D341Med (cell line): ENCODE results near the gene APBB2.
"Not testable (repeated sequence)": the region's sequence is repeated elsewhere in the genome, so short reads cannot be mapped to it uniquely, and the experiment has no call there.

Experiments used
- DNase-seq: peaks from one replicate; pipeline ENCODE4 v3.0.0; 2012; ENCODE audit warnings: low spot score

The APBB2 gene

DNA sequence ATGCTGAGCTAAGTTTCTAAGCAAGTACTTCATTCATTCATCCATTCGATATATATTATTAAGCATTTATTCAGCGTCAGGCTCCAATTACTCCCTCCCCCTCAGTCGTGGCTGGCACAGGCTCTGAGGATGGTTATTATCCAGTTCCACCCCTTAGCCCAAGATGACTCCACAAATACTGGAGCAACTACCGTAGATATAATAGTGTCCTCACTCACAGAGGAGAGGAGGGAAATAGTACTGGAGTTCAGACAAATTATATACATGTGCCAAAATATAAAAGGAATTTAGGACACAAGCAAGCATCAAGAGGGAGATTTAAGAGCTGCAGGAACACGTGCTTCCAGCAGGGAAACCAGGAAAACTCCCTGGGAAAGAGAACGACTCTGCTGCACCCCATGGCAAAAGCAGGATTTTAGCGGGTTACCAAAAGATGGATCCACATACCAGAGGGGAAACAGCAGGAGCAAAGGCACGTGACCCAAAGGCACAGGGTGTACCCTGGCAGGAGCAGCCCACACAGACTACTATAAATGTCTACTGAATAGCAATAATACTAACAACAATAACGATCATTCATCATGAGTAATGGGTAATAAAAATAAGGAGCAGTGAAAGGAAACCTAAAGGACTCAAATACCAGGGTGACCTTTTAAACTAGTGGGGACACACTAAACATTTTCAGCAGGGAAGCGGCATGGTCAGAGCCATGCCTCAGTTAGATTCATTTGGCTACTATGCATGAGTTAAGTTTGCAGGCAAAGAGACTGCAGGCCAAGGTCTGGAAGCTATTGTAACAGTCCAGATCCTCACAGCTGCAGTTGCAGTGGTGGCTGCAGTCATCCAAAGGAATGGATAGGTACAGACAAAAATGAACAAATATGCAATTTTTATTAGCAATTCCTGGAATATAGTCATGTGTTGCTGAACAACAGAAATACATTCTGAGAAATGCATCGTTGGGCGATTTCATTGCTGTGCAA lies 153.7 kb downstream of the APBB2 start:
- DNase-seq, result no peak

DNA sequence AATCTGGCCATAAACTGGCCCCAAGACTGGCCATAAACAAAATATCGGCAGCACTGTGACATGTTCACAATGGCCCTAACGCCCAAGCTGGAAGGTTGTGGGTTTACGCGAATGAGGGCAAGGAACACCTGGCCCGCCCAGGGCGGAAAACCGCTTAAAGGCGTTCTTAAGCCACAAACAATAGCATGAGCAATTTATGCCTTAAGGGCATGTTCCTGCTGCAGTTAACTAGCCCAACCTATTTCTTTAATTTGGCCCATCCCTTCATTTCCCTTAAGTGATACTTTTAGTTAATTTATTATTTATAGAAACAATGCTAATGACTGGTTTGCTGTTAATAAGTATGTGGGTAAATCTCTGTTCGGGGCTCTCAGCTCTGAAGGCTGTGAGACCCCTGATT lies 154.9 kb downstream of the APBB2 start:
- not testable (repeated sequence) for DNase-seq

DNA sequence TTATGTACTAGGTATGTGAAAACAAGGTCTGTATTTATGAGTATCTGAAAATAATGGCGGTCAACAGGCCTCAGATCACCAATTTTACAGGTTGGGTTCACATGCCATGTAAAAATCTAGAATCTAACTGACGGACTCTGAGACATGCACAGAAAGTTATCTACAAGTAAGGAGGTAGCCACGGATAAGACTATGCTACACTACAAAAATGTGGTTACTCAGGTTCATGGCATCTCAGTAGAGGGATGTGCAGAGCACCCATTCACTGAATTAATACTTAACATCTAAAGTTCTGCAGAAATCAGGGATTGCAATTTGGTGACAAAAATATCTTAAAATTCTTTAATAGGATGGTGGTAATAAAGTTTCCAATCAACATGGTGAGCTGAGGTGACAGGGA lies 155.9 kb downstream of the APBB2 start:
- DNase-seq, result no peak

DNA sequence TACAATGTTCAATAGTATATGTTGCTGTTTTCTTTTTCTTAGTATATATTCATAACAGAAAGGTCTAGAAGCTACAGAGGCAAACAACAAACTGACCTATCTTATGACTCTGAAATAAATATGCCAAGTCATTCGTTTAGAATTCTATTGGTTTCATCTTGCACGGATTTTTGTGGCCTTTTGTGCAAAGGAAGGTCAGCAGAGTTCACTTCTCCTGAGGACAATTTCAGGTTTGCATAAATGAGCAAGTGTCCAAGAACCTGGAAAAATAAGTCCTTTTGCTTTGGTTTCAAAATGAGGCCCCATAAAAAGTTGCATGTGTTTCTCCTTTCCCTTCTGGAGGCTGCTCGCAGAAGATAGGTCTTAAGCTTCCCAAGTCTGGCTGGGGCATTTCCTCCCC lies 156.9 kb downstream of the APBB2 start:
- no peak for DNase-seq

DNA sequence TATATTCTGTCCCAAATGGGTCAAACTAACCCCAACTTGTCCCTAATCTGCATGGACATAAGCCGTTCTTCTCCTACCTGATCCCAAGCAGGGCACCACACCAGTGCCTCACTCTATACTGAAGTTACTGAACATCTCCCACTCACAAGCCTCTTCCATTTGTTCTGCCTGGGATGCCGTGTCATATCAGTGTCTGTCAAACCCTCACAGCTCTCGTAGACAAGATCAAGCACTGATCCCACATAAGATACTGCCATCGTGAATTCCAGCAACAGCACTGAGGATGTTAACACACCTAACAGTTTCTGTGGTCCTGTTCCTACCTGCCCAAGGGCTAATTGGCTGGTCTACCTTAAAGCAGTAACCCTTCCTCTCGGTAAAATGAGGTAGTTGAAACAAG lies 162.1 kb downstream of the APBB2 start:
- no peak for DNase-seq

DNA sequence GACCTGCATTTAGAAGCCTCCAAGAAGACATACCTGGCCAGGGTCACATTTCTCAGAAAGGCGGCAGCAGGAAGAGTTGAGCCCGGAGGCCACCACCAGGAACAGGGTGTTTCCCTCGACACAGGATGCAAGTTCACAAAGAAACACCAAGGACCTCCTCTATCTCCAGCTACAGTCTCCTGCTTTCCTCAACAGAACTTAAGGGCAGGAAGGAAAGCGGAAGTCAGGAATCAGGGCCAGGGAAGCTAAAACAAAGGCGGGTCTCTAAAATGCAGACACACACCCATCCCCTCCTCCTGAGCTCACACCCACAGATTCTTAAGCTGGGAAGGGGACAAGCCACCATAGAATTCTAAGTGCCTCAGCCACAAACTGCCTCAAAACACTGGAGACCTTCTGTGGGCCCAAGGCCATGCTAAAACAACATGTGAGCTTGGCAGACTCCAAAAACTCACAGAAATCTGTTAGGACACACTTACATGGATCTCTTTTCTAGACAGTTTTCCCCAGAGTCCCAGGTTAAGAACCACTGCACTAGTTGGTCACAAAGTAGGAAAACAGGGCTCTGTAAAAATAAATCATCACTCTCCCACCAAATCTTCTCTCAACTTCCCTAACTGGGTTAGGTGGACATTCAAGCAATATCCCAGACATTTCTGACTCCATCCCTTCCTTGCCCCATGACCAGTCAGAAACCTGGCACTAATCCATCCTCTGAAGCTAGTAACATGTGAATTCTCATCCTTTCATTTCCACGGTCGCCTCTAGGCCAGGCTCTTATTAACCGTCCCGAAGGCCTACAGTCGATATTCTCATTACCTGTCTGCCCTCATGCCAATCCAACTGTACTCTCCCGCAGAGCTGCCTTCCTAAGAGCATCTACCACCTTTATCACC lies 163.2 kb downstream of the APBB2 start:
- DNase-seq, result no peak

DNA sequence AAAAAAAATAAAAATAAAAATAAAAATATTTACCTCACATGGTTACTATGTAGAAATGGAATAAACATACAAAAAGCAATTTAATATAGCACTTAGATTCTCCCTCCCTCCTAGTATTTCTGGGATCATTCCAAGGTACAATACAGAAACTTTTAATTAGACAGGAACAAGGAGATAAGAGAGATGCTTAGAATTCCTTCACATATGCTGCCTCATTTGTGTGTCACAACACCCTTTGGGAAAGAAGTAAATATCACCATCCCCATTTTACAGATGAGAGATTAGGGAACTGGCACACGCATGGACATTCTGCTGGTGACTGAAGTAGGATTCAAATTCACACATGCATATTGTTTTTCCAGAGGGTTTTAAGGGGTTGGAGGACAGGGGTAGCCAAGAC lies 164.2 kb downstream of the APBB2 start:
- DNase-seq, result no peak

DNA sequence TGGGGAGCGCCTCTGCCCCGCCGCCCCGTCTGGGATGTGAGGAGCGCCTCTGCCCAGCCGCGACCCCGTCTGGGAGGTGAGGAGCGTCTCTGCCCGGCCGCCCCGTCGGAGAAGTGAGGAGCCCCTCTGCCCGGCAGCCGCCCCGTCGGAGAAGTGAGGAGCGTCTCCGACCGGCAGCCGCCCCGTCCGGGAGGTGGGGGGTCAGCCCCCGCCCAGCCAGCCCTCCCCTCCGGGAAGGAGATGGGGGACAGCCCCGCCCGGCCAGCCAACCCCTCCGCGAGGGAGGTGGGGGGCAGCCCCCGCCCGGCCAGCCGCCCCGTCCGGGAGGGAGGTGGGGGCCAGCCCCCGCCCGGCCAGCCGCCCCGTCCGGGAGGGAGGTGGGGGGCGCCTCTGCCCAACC lies 165.2 kb downstream of the APBB2 start:
- DNase-seq, result not testable (repeated sequence)

DNA sequence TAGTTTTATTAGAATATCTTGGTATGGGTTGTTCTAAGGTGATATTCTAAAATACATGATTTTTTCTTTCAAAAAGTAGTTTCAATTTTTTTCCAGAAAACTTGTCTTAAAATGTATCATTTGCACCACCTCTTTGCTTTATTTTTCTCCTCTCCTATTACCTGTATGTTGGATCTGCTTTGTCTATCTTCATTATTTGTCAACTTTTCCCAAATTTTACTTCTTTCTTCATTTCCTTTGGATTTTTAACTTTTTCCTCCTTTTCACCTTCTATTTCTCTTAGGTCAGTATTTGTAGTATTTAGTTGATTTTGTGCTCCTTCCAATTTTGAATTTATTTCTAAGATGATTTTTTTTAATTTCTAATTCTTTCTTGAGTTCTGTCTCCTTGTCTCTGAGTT lies 169.6 kb downstream of the APBB2 start:
- DNase-seq, result no peak

DNA sequence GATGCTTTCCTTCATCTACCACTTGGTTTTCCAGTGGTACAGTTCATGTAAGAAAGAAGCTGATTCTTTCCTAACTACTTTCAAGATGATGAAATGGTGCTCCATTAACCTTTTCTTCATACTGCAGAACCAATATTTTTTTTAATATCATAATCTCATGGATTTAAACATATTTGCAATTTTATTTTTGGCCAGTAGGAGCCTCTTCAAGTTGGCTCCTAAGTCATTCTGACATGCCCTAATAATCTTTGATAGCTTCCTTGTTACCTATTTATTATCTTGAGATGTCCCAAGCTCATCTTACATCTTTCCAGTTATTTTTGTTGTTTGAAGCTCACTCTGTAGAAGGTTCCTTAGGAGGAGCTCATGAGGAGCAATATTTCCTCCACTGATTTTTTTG lies 170.2 kb downstream of the APBB2 start:
- no peak for DNase-seq

DNA sequence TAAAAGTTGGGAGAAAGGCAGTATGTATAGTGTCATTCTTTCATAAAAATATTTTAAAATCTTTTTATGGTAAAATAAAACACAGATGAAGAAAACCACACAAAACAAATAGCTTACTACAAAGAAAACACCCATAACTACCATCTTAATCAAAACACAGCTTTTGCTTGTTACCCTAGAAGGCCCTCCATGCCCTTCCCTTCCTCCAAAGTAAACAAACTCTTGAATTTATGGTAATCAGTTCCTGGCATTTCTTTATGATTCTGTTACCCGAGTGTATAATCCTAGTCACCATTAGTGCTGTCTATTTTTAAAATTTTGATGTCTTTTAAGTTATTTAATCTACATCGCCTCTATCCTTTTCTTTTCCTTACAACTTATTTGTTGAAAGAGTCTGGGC lies 170.9 kb downstream of the APBB2 start:
- DNase-seq, result no peak

DNA sequence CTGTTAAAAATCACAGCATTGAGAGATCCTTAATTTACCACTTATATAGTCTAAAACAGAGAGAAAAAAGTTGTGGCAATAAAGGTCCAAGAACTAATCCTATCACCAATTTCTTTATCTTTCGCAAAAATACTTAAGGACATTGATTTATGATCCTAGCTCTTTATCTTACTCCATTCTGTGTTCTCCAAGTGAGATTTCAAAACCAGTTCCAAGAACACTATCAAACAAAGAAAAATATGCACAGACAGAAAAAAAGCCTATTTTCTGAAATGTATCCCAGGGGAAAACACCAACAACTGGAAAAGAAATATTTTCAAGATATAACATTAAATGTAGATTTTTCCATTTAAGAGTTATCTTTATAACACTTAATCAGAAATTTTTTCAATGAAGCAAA lies 172.8 kb downstream of the APBB2 start:
- no peak for DNase-seq

DNA sequence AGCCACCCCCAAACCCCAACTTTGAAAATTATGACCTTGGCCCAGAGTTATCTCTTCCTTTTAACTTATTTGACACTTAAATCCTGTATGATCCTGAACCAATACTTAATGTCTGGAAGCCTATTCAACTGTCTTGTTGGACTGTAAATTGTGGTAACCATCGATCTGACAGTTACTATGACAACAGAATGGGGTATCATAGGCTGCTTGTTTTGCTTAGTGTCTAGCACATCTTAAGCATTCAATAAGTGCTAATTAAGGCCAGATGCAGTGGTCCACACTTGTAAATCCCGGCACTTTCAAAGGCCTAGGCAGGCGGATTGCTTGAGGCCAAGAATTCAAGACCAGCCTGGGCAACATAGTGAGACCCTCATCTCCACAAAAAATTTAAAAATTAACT lies 175.0 kb downstream of the APBB2 start:
- no peak for DNase-seq

DNA sequence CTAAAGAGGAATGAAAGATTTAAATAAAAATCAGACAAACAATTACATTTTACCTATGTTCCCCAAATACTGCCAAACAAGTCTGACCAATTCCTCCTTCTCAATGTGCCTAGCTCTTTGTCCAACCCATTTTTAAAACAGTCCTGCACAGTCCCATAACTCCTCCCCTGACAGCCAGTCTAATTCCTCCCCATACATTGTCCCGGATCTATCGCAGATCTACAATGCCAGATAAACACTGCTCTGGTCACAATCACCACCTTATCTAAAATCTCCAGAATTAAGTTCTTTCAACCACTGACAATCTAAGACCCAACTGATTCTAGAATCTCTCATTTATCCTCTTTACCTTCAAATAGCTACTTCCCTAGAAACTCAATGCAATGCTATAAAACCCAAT lies 176.0 kb downstream of the APBB2 start:
- DNase-seq, result no peak

DNA sequence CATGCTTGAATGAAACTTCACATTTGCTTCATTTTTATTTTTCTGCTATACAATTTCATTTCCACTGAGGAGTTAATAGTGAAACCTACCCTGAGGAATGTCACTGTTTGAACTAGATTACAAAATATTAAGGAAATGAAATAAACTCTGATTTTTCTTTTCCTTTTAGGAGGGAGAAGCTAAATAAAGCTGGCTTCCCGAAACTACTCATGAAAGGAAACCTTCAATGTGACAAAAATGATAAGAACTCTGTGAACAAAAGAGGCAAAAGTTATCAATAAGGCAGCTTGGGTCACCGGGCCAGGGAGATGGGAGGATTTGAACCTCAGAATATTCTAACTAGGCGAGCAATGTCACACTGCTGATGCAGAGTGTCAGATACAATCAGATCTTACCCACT lies 185.2 kb downstream of the APBB2 start:
- no peak for DNase-seq

DNA sequence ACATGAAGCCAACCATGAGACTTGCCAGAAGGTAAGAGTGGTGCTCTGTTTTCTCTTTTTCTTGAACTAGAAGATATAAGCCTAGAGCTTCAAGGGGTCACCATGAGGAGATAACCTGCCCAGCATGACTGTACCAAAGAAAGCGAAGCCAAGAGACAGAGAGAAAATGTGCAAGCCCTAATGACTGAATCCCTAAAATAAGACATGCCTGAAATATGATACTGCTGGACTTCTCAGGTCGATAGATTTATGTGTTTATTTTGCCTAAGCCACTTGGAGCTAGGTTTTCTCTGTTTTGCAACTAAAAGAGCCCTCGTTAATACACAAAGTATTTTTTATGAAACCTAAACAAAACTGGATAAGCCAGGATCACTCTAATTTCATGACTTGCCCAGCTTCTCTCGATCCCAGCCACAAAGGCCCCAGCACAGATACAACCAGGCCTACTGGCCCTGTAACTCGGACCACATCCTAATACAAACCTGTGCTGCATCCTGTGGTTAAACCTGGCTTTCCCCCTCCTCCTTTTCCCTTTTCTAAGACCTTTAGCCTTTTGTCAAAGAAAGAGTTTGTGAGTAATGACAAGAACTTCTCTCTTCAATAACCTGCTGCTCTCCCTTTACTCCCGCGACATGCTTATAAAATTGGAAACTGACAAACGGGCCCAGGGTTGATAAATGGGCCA lies 185.8 kb downstream of the APBB2 start:
- no peak for DNase-seq

DNA sequence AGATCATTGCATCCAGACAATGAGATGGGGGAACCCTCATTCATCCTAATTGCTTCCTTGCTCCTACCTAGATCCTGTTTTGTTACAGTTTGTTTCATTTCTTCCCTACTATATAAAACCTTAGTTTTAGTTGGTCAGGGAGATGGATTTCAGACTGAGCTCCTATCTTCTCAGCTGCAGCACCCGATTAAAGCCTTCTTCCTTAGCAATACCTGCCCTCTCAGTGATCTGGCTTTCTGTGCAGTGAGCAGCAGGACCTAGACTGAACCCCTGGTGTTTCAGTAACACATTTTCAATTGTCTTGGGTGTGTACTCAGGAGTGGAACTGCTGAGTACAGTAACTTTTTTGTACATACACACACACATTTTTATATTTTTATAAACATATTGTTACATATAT lies 187.4 kb downstream of the APBB2 start:
- DNase-seq, result no peak

DNA sequence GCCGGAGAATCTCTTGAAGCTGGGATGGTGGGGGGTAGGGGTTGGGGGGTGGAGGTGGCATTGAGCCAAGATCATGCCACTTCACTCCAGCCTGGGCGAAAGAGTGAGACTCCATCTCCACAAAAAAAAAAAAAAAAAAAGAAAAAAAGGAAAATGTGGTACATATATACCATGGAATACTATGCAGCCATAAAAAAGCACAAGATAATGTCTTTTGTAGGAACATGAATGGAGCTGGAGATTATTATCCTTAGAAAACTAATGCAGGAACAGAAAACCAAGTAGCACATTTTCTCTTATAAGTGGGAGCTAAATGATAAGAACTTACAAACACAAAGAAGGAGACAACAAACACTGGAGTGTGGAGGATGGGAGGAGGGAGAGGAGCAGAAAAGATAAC lies 188.5 kb downstream of the APBB2 start:
- no peak for DNase-seq

DNA sequence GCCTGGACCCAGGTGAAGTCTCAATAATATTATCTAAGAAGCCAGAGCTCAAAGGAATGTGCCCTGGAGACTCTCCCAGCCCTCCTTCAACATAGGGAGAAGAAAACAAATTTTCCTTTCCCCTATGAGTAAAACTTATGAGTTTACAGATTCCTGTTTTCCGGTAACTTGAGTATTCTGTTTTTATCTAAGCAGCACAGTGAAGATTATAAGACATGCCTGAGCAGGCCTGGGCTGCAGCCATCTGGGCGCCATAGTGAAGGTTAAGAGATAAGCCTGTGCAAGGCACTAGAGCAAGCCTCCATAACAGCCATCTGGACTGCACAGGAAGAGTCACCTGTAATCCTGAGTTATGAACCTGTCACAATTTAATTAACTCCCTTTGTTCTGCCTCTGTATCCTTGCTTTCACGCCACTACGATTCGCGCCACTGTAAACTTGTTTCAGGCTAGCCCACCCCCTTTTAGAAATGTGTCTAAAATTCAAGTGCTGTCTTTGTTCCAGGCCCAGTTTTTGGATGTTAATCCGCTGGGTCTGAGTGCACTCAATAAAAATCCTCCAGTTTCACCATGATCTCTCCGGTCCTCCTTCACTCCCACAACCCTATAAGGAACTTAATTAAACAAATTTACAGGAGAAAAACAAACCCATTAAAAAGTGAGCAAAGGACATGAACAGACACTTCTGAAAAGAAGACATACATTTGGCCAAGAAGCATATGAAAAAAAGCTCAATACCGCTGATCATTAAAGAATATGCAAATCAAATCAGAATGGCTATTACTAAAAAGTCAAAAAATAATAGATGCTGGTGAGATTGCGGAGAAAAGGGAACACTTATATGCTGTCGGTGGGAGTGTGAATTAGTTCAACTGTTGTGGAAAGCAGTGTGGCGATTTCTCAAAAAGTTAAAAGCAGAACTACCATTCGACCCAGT lies 189.5 kb downstream of the APBB2 start:
- no peak for DNase-seq

DNA sequence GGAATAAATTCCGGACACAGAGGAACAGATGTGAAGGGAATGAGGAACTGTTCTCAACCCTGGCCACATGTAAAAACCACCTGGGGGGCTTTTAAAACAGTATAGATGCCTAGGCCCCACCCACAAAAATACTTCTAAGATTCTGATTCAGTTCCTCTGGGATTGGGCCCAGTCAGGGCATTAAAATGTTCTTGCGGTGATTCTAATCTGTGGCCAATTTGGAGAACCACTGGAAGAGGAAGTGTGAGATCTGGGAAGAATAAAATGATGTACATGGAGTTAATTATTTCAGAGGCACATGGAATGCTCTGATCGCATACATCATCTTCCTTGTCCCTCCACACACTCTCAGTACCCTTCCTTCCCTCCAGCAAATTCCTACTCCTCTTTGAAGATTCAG lies 192.2 kb downstream of the APBB2 start:
- DNase-seq, result no peak

DNA sequence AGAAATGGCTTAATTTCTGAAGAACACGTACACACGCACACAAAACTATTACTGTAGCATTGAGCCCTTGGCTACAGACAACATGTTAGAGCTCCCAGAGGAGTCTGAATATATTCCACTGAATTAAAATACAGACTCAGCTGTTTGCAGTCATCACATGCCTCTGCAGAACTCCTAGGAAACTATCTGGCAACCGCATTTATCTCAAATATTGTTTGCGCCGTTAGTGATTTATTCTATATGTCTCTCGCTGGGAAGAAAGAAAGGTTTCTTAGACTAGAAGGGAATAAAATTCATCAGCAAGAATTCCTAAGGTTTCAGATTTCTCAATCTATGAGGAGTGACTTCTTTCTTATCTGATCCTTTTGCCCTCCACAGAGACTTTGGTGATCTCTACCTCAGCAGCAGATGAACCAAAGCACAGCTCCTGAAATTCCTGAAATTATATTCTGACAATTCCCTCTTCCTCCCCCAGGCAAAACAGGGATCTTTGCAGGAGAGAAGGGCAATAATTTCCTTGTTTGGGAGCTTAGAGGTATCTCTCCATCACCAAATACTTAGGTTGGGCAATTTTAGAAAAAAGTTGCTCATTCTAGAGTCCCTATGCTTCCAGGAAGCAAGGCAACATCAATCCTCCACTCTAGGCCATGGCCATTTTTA lies 199.2 kb downstream of the APBB2 start:
- no peak for DNase-seq
